CD8-positive, alpha-beta memory T cell (primary cell): ENCODE results near the gene SLF2. TPM values are rescaled to one million over a fixed set of nuclear protein-coding genes. Genes with fewer than 3 reads are reported as not detected.

ENCODE experiments used
- CTCF ChIA-PET: fragments of 350-600 bp; sonication (Branson Sonifier 250); formaldehyde crosslinking; loops from one replicate; lab custom pipeline; 2021; ENCODE audit warnings: antibody characterized with exemption; lab: Charles Lee
- POLR2A ChIA-PET: fragments of 350-600 bp; sonication (Branson Sonifier 250); formaldehyde crosslinking; loops from one replicate; lab custom pipeline; 2021; ENCODE audit warnings: antibody characterized with exemption; lab: Charles Lee
- DNase-seq, 5 donors: peaks; one replicate each; pipeline versions ENCODE4 v3.0.0 to v3.0.0-alpha.2; 2020 to 2022; ENCODE audit warnings: mixed read lengths in 1 of 5
- H3K27ac ChIP-seq: one replicate; pipeline ENCODE4 v1.7.0; 2013; ENCODE audit warnings: low read depth, mild to moderate bottlenecking, low read length, moderate library complexity
- H3K27me3 ChIP-seq: 2 replicates; pipeline ENCODE4 v1.7.0; 2013; ENCODE audit warnings: low read length, mild to moderate bottlenecking; ENCODE audit not compliant: insufficient read depth, poor library complexity, severe bottlenecking
- H3K36me3 ChIP-seq: 2 replicates; pipeline ENCODE4 v1.7.0; 2013; ENCODE audit warnings: mild to moderate bottlenecking, low read length, moderate library complexity; ENCODE audit not compliant: insufficient read depth
- H3K4me1 ChIP-seq: 2 replicates; pipeline ENCODE4 v1.7.0; 2013; ENCODE audit warnings: mild to moderate bottlenecking, low read length, moderate library complexity; ENCODE audit not compliant: insufficient read depth
- H3K4me3 ChIP-seq: 2 replicates; pipeline ENCODE4 v1.7.0; 2013; ENCODE audit warnings: mild to moderate bottlenecking, low read length
- H3K9me3 ChIP-seq: 2 replicates; pipeline ENCODE4 v1.7.0; 2013; ENCODE audit warnings: mild to moderate bottlenecking, low read length
- H3K27ac Mint-ChIP-seq, 8 donors: one replicate each; pipeline ENCODE4 v1.8.0; 2020 to 2021; ENCODE audit warnings: mixed read lengths in 8 of 8, mild to moderate bottlenecking in 6 of 8, inconsistent platforms in 3 of 8, moderate library complexity in 3 of 8
- H3K27me3 Mint-ChIP-seq, 2 donors: one replicate each; pipeline ENCODE4 v1.8.0; 2020 to 2021; ENCODE audit warnings: mixed read lengths in 2 of 2, mild to moderate bottlenecking in 1 of 2, moderate library complexity in 1 of 2
- H3K36me3 Mint-ChIP-seq, 3 donors: one replicate each; pipeline ENCODE4 v1.8.0; 2020 to 2021; ENCODE audit warnings: mixed read lengths in 3 of 3, inconsistent platforms in 1 of 3, mild to moderate bottlenecking in 1 of 3
- H3K4me1 Mint-ChIP-seq, 3 donors: one replicate each; pipeline ENCODE4 v1.8.0; 2020 to 2021; ENCODE audit warnings: mixed read lengths in 3 of 3, inconsistent platforms in 1 of 3, mild to moderate bottlenecking in 1 of 3
- H3K4me3 Mint-ChIP-seq, 7 donors: one replicate each; pipeline ENCODE4 v1.8.0; 2020 to 2021; ENCODE audit warnings: mixed read lengths in 7 of 7, mild to moderate bottlenecking in 6 of 7, moderate library complexity in 4 of 7, inconsistent platforms in 2 of 7
- H3K9me3 Mint-ChIP-seq, 5 donors: one replicate each; pipeline ENCODE4 v1.8.0; 2020 to 2022; ENCODE audit warnings: mixed read lengths in 5 of 5, mild to moderate bottlenecking in 3 of 5, moderate library complexity in 2 of 5, inconsistent platforms in 1 of 5
- polyA plus RNA-seq: library from polyadenylated mRNA; unstranded; fragments of 300-500 nt; fragmentation: Illumina TruSeq; gene quantifications from one replicate; pipeline ENCODE4 v1.2.3, GENCODE V29; 2021
- total RNA-seq, 2 experiments: library from RNA; stranded (reverse); gene quantifications; one replicate each; pipeline ENCODE4 v1.2.3, GENCODE V29; 2021

Gene SLF2, protein sequence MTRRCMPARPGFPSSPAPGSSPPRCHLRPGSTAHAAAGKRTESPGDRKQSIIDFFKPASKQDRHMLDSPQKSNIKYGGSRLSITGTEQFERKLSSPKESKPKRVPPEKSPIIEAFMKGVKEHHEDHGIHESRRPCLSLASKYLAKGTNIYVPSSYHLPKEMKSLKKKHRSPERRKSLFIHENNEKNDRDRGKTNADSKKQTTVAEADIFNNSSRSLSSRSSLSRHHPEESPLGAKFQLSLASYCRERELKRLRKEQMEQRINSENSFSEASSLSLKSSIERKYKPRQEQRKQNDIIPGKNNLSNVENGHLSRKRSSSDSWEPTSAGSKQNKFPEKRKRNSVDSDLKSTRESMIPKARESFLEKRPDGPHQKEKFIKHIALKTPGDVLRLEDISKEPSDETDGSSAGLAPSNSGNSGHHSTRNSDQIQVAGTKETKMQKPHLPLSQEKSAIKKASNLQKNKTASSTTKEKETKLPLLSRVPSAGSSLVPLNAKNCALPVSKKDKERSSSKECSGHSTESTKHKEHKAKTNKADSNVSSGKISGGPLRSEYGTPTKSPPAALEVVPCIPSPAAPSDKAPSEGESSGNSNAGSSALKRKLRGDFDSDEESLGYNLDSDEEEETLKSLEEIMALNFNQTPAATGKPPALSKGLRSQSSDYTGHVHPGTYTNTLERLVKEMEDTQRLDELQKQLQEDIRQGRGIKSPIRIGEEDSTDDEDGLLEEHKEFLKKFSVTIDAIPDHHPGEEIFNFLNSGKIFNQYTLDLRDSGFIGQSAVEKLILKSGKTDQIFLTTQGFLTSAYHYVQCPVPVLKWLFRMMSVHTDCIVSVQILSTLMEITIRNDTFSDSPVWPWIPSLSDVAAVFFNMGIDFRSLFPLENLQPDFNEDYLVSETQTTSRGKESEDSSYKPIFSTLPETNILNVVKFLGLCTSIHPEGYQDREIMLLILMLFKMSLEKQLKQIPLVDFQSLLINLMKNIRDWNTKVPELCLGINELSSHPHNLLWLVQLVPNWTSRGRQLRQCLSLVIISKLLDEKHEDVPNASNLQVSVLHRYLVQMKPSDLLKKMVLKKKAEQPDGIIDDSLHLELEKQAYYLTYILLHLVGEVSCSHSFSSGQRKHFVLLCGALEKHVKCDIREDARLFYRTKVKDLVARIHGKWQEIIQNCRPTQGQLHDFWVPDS
- total RNA-seq = 10 to 100 TPM; 35.4 to 36.1 TPM
- 13.9 TPM for polyA plus RNA-seq

GRCh38 chr10:100912605-100913469 is at the start of gene SLF2:
Gene SLF2 (plus strand): TSS chr10:100912963. CDS start chr10:100913111, 148 bp downstream.
- peak within 1 kb of the TSS; percentile 85 for H3K27ac ChIP-seq
- peaks cover 9% of the 10 kb centered on the region for H3K36me3 ChIP-seq
- CTCF ChIA-PET = interaction anchor here (1.0 to 1.8 kb wide), 2 partner anchors 16 to 101 kb away, joined by 3 to 5 read pairs; no protein-coding TSS in a partner anchor
- peak within 1 kb of the TSS; percentile 94 for H3K4me3 ChIP-seq
- no peaks in the 10 kb centered on the region for H3K27me3 ChIP-seq
- peaks cover 22% of the 10 kb centered on the region for H3K4me1 ChIP-seq
- peaks cover 36 to 52% (median 47%) of the 10 kb centered on the region in 3 donors for H3K4me1 Mint-ChIP-seq
- no peaks in the 10 kb centered on the region for H3K9me3 Mint-ChIP-seq
- POLR2A ChIA-PET = no interaction called here
- DNase-seq = peak; percentile 80 to 90 (median 90)
- no peaks in the 10 kb centered on the region for H3K9me3 ChIP-seq
- H3K27me3 Mint-ChIP-seq = no peaks in the 10 kb centered on the region
- peak within 1 kb of the TSS; percentile 92 to 99 (median 98) for H3K27ac Mint-ChIP-seq
- H3K4me3 Mint-ChIP-seq = peak within 1 kb of the TSS; percentile 97 to 100 (median 100)
- peaks cover 5 to 34% (median 12%) of the 10 kb centered on the region in 3 donors for H3K36me3 Mint-ChIP-seq

DNA sequence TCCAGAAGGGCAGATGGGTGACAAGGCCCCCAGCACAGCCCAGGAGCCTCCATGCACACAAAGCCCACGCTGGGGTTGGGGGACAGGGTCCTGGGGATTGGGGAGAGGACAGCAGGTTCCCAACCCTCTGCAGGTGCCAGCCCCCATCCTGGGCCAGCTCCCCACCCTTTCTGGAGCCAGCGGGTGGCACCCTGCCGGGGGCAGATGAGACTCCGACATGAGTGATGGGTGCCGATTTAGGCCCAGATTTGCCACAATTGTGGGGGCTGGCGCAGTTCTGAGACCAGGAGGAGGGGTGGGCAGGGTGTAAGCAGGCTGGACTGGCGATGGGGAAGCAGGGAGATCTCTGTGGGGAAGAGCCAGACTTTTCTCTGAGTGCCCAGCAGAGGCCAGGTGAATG is 49.3 kb upstream of the SLF2 start:
- Mint-ChIP-seq H3K27ac (no peak overlapping the region), H3K9me3 (no peaks in the 10 kb centered on the region), H3K4me1 (peaks cover 2 to 5% (median 4%) of the 10 kb centered on the region in 3 donors), H3K27me3 (peaks cover 39 to 80% of the 10 kb centered on the region in 2 donors), H3K36me3 (peaks cover 0 to 4% (median 0%) of the 10 kb centered on the region in 3 donors), H3K4me3 (no peak overlapping the region)
- no peak overlapping the region for H3K27ac ChIP-seq
- no peaks in the 10 kb centered on the region for H3K9me3 ChIP-seq
- no peaks in the 10 kb centered on the region for H3K36me3 ChIP-seq
- no peak overlapping the region for H3K4me3 ChIP-seq
- DNase-seq = no peak
- no peaks in the 10 kb centered on the region for H3K4me1 ChIP-seq
- H3K27me3 ChIP-seq = peaks cover 5% of the 10 kb centered on the region
- POLR2A ChIA-PET = no interaction called here
- CTCF ChIA-PET = no interaction called here

DNA sequence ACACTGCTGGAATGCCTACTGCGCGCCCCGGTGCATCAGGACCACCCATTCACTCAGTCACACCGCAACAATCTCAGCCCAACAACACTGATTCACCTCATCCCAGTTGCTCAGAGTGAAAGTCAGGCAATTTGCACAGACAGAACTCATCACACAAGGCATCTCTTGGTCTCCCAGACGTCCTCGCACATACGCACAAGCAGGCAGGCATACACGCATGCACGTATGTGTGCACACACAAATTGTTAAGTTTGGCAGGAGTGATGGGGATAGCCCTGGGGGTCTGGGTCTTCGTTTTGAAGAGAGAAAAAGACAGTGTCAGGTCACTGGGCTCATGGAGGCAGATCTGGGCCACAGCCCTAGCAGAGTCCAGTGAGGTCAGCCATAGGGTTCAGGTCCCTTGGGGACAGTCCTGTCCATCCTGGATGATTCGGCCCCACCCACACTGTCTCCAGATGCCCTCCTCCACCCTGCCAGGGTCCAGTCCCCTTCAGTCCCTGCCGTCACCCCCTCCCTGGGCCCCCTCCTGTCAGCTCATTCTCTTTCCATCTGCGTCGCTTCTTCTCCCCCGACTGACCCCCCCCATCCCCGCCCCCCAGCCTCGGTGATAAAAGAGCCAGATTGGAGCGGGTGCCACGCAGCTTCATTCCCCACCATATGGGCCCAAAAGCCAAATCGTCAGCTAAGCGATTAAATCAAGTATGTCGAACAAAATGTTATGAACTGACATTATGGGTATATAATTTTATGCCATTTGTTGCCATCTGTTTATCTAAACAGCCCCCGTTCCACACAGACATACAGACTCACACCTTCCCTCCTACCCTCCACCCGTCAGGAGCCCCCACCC is 48.5 kb upstream of the SLF2 start:
- Histone ChIP-seq H3K9me3 (no peaks in the 10 kb centered on the region), H3K27me3 (peaks cover 5% of the 10 kb centered on the region), H3K4me1 (no peaks in the 10 kb centered on the region), H3K36me3 (no peaks in the 10 kb centered on the region), H3K27ac (no peak overlapping the region), H3K4me3 (no peak overlapping the region)
- Mint-ChIP-seq H3K4me1 (peaks cover 2 to 5% (median 4%) of the 10 kb centered on the region in 3 donors), H3K27ac (no peak overlapping the region), H3K36me3 (peaks cover 0 to 4% (median 0%) of the 10 kb centered on the region in 3 donors), H3K9me3 (no peaks in the 10 kb centered on the region), H3K4me3 (no peak overlapping the region), H3K27me3 (peaks cover 32 to 72% of the 10 kb centered on the region in 2 donors)
- ChIA-PET CTCF (interaction anchor here (0.8 kb wide), 1 partner anchor 30 kb away, joined by 3 read pairs; no protein-coding TSS in a partner anchor), POLR2A (no interaction called here)
- no peak for DNase-seq

- no peak overlapping the region for H3K27ac Mint-ChIP-seq
- Histone ChIP-seq H3K36me3 (no peaks in the 10 kb centered on the region), H3K4me1 (no peaks in the 10 kb centered on the region), H3K9me3 (no peaks in the 10 kb centered on the region), H3K27me3 (peaks cover 5% of the 10 kb centered on the region), H3K4me3 (no peak overlapping the region), H3K27ac (no peak overlapping the region)
- DNase-seq = no peak
- H3K27me3 Mint-ChIP-seq = peaks cover 36 to 65% of the 10 kb centered on the region in 2 donors
- ChIA-PET CTCF (interaction anchor here (0.8 kb wide), 1 partner anchor 30 kb away, joined by 3 read pairs; no protein-coding TSS in a partner anchor), POLR2A (no interaction called here)
- no peaks in the 10 kb centered on the region for H3K9me3 Mint-ChIP-seq
- H3K36me3 Mint-ChIP-seq = peaks cover 0 to 4% (median 0%) of the 10 kb centered on the region in 3 donors
- H3K4me1 Mint-ChIP-seq = peaks cover 2 to 5% (median 4%) of the 10 kb centered on the region in 3 donors
- peak overlapping the region in 1 of 7 donors; percentile 37 for H3K4me3 Mint-ChIP-seq
Measured at GRCh38 chr10:100864978-100865377, 47.8 kb upstream of the SLF2 start.

DNA sequence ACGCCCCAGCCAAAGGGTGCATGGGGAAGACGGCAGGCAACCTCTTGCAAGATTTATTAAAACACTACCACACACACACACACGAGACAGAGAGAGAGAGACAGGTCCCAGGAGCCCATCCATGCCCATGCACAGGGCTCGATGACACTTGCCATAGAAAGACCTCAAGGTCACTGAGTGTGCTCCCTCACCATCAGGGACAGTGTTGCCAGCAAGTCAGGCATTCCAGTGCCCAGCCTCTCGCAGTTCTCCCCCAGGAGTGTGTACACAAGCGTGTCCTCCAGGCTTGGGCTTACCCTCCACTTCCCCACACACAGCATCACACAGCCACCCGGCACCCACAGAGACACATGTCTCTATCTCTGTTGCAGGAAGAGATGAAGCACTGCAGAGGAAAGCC is 46.8 kb upstream of the SLF2 start:
- Histone ChIP-seq H3K9me3 (no peaks in the 10 kb centered on the region), H3K4me1 (no peaks in the 10 kb centered on the region), H3K27ac (no peak overlapping the region), H3K4me3 (no peak overlapping the region), H3K36me3 (no peaks in the 10 kb centered on the region), H3K27me3 (peaks cover 5% of the 10 kb centered on the region)
- DNase-seq = no peak
- CTCF ChIA-PET = no interaction called here
- H3K27me3 Mint-ChIP-seq = peaks cover 32 to 56% of the 10 kb centered on the region in 2 donors
- peaks cover 2 to 5% (median 4%) of the 10 kb centered on the region in 3 donors for H3K4me1 Mint-ChIP-seq
- peak overlapping the region in 1 of 8 donors; percentile 34 for H3K27ac Mint-ChIP-seq
- POLR2A ChIA-PET = no interaction called here
- H3K9me3 Mint-ChIP-seq = no peaks in the 10 kb centered on the region
- H3K36me3 Mint-ChIP-seq = peaks cover 0 to 4% (median 0%) of the 10 kb centered on the region in 3 donors
- no peak overlapping the region for H3K4me3 Mint-ChIP-seq

GRCh38 chr10:100866575-100867098 is 46.1 kb upstream of the SLF2 start:
- no peak overlapping the region for H3K27ac ChIP-seq
- no peaks in the 10 kb centered on the region for H3K36me3 ChIP-seq
- Mint-ChIP-seq H3K9me3 (no peaks in the 10 kb centered on the region), H3K4me3 (no peak overlapping the region), H3K4me1 (peaks cover 2 to 5% (median 4%) of the 10 kb centered on the region in 3 donors), H3K36me3 (peaks cover 0 to 4% (median 0%) of the 10 kb centered on the region in 3 donors), H3K27ac (peak overlapping the region in 1 of 8 donors; percentile 27), H3K27me3 (peaks cover 33 to 51% of the 10 kb centered on the region in 2 donors)
- H3K27me3 ChIP-seq = peaks cover 5% of the 10 kb centered on the region
- no peak overlapping the region for H3K4me3 ChIP-seq
- POLR2A ChIA-PET = no interaction called here
- H3K9me3 ChIP-seq = no peaks in the 10 kb centered on the region
- DNase-seq = no peak
- CTCF ChIA-PET = no interaction called here
- H3K4me1 ChIP-seq = no peaks in the 10 kb centered on the region
